Measurements from ENCODE around the gene MYOCD. TPM values are rescaled to one million over a fixed set of nuclear protein-coding genes. Genes with fewer than 3 reads are reported as not detected.

The MYOCD gene
- total RNA-seq, 1 donor = under 0.01 TPM

GRCh38 chr17:12773153-12773552 lies 107.5 kb downstream of the MYOCD start:
- Histone ChIP-seq H2AFZ (ENCODE audit: low read length) (no peak overlapping the region), H3K79me2 (ENCODE audit: insufficient read depth, low read length) (no peaks in the 10 kb centered on the region), H3K9me3 (ENCODE audit: low read depth, low read length) (no peaks in the 10 kb centered on the region), H3K36me3 (ENCODE audit: insufficient read depth, low read length) (no peaks in the 10 kb centered on the region), H4K20me1 (ENCODE audit: insufficient read depth, low read length) (no peaks in the 10 kb centered on the region), H3K4me3 (ENCODE audit: insufficient read depth, low read length) (no peak overlapping the region), H3K27me3 (ENCODE audit: insufficient read depth, low read length) (no peaks in the 10 kb centered on the region), H3K27ac (ENCODE audit: low read depth, low read length) (no peak overlapping the region), H3K4me1 (ENCODE audit: insufficient read depth, low read length) (no peaks in the 10 kb centered on the region), H3K4me2 (ENCODE audit: insufficient read depth, low read length) (no peak overlapping the region)
- no peak for TF ChIP-seq CTCF (IDR thresholded peaks at IDR 0.05; ENCODE audit: extremely low read depth, low read depth, low read length)
- DNase-seq (ENCODE audit: insufficient read length, low spot score, missing footprints) = no peak

GRCh38 chr17:12789075-12789480 lies 123.4 kb downstream of the MYOCD start:
- no peak for TF ChIP-seq CTCF (IDR thresholded peaks at IDR 0.05; ENCODE audit: extremely low read depth, low read depth, low read length)
- no peaks in the 10 kb centered on the region for H4K20me1 ChIP-seq (ENCODE audit: insufficient read depth, low read length)
- peak overlapping the region; percentile 78 for H2AFZ ChIP-seq (ENCODE audit: low read length)
- H3K9me3 ChIP-seq (ENCODE audit: low read depth, low read length) = no peaks in the 10 kb centered on the region
- no peak overlapping the region for H3K27ac ChIP-seq (ENCODE audit: low read depth, low read length)
- peaks cover 12% of the 10 kb centered on the region for H3K27me3 ChIP-seq (ENCODE audit: insufficient read depth, low read length)
- DNase-seq (ENCODE audit: insufficient read length, low spot score, missing footprints) = no peak
- no peaks in the 10 kb centered on the region for H3K36me3 ChIP-seq (ENCODE audit: insufficient read depth, low read length)
- H3K79me2 ChIP-seq (ENCODE audit: insufficient read depth, low read length) = no peaks in the 10 kb centered on the region
- peak overlapping the region; percentile 71 for H3K4me3 ChIP-seq (ENCODE audit: insufficient read depth, low read length)
- no peaks in the 10 kb centered on the region for H3K4me1 ChIP-seq (ENCODE audit: insufficient read depth, low read length)
- peak overlapping the region; percentile 79 for H3K4me2 ChIP-seq (ENCODE audit: insufficient read depth, low read length)

DNA sequence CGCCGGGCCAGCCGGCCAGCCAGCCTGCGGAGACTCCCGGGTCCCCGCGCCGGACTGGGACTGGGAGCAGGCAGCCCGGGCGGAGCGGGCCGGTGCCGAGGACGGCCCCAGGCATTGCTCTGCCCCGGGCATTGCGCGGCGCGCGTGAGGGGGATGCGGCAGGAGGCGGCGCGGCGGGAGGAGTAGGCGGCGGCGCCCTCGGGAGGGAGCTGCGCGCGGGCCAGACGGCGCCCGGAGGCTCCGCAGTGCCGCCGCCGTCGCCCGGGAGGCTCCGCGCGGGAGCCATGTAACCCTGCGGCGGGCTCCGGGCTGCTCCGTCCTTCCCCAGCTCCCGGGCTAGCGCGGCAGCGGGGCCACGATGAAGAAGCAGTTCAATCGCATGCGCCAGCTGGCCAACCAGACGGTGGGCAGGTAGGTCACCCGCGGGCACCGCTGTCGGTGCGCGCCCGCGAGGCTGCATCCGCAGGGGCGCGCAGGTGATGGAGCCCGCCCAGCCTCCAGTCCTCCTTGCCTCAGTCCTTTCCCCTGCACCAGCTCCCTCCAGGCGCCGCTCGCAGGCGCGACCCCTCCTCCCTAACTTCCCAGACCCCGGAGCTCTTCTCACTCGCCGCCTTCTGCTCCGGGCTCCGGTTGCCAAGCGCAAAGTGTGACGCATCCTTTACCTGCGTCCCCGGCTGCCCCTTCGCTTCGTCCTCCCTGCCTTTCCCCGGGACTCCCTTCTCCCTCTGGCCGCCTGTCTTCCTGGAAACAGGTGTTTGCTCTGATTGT lies 124.0 kb downstream of the MYOCD start, which contains the start of gene ARHGAP44:
TSS of gene ARHGAP44 (plus strand) at position 18 of the 768 bp plus-strand sequence. CDS start at position 359, 341 bp downstream.
- peak; percentile 97 for DNase-seq (ENCODE audit: insufficient read length, low spot score, missing footprints)
- H3K79me2 ChIP-seq (ENCODE audit: insufficient read depth, low read length) = no peaks in the 10 kb centered on the region

More for the DNA sequence above, 124.0 kb downstream of the MYOCD start, which contains the start of gene ARHGAP44:
- Histone ChIP-seq H3K9me3 (ENCODE audit: low read depth, low read length) (no peaks in the 10 kb centered on the region), H4K20me1 (ENCODE audit: insufficient read depth, low read length) (no peaks in the 10 kb centered on the region), H3K4me1 (ENCODE audit: insufficient read depth, low read length) (no peaks in the 10 kb centered on the region), H3K4me2 (ENCODE audit: insufficient read depth, low read length) (peak within 1 kb of the TSS; percentile 79), H3K4me3 (ENCODE audit: insufficient read depth, low read length) (peak within 1 kb of the TSS; percentile 71), H3K27me3 (ENCODE audit: insufficient read depth, low read length) (peaks cover 12% of the 10 kb centered on the region), H3K36me3 (ENCODE audit: insufficient read depth, low read length) (no peaks in the 10 kb centered on the region), H3K27ac (ENCODE audit: low read depth, low read length) (no peak within 1 kb of the TSS), H2AFZ (ENCODE audit: low read length) (peak within 1 kb of the TSS; percentile 78)
- no peak for TF ChIP-seq CTCF (IDR thresholded peaks at IDR 0.05; ENCODE audit: extremely low read depth, low read depth, low read length)
